H1 (cell line): Measurements from ENCODE around the gene STAT1. TPM values are rescaled to one million over a fixed set of nuclear protein-coding genes. Genes with fewer than 3 reads are reported as not detected.

Experiments
- ATF2 ChIP-seq: IDR thresholded peaks from 2 replicates; pipeline ENCODE4 v1.6.1; 2012; ENCODE audit warnings: low read length, inconsistent platforms
- CBX5 ChIP-seq: fragments of 300-800, 300-1000 bp; sonication (generic); IDR thresholded peaks from 2 replicates; pipeline ENCODE4 v1.7.1; 2016; ENCODE audit warnings: antibody characterized with exemption, low read length, low read depth
- KDM4A ChIP-seq: IDR thresholded peaks from one replicate; pipeline ENCODE4 v1.7.1; 2012; ENCODE audit warnings: low read depth, mild to moderate bottlenecking, moderate library complexity, low read length, inconsistent platforms; ENCODE audit not compliant: severe bottlenecking
- RNF2 ChIP-seq: fragments of 200-900, 300-1000 bp; sonication (generic); IDR thresholded peaks from 2 replicates; pipeline ENCODE4 v1.7.1; 2016; ENCODE audit warnings: borderline replicate concordance, low read depth, mild to moderate bottlenecking, antibody characterized with exemption, low read length; ENCODE audit not compliant: poor library complexity, severe bottlenecking; ENCODE audit errors: missing control alignments
- SIRT6 ChIP-seq: IDR thresholded peaks from one replicate; pipeline ENCODE4 v1.7.1; 2012; ENCODE audit warnings: low read length, inconsistent platforms
- polyA plus RNA-seq, 7 experiments: library from polyadenylated mRNA; depleted of rRNA in 3 of 7; stranded (reverse) in 5 of 7; unstranded in 2 of 7; fragments of >200 nt in 5 of 7; fragments of 200-250 nt in 2 of 7; gene quantifications; 1 replicate in 5 of 7; 2 replicates in 1 of 7; 4 replicates in 1 of 7; pipeline versions ENCODE4 v1.2.1 to v1.2.3, GENCODE V29; 2011 to 2013; ENCODE audit warnings: missing spikeins in 2 of 7, mixed read lengths in 2 of 7
- total RNA-seq: library from RNA; stranded (reverse); fragmentation: NEBNext Ultra II Directional; extraction: Animal tissue kit (Norgen Biotek cat#: 25700); gene quantifications from 2 replicates; pipeline ENCODE4 v1.2.1, GENCODE V29; 2021

The STAT1 gene
- total and polyA plus RNA-seq, 2 of the 8 experiments (the other 6 are each of a cell fraction or from before 2014, with no cell fraction given) = 20.3 to 43.0 TPM

GRCh38 chr2:191012346-191012745 lies 1.6 kb downstream of the STAT1 start (continued):
- TF ChIP-seq CBX5 (no peak), KDM4A (no peak), RNF2 (no peak), SIRT6 (no peak), ATF2 (no peak)
